Panc1 (cell line): Measurements from ENCODE around the gene RNF144A. TPM values are rescaled to one million over a fixed set of nuclear protein-coding genes. Genes with fewer than 3 reads are reported as not detected.

Experiments used
- ATAC-seq: fragments of 200-7000 bp; cut with Tn5 transposase; 2 replicates; pipeline ENCODE4 v1.9.1; 2020; ENCODE audit warnings: mild to moderate bottlenecking, moderate library complexity
- BruUV-seq: library from RNA; stranded (reverse); fragments of 400-500 nt; replicated peaks from 2 replicates; lab custom pipeline; 2021; lab: Mats Ljungman, UMichigan
- CTCF ChIA-PET: fragments of 300-600 bp; sonication (Branson Sonifier 250); formaldehyde crosslinking; loops from one replicate; lab custom pipeline; 2022; ENCODE audit warnings: antibody characterized with exemption; lab: Charles Lee
- POLR2A ChIA-PET: fragments of 300-600 bp; sonication (Branson Sonifier 250); formaldehyde crosslinking; loops from one replicate; lab custom pipeline; 2022; ENCODE audit warnings: antibody characterized with exemption; lab: Charles Lee
- DNase-seq: peaks from one replicate; pipeline ENCODE4 v3.0.0-alpha.2; 2010; ENCODE audit warnings: low read depth, low spot score
- H3K27ac ChIP-seq: 2 replicates; pipeline ENCODE4 v1.5.1; 2011; ENCODE audit warnings: mild to moderate bottlenecking, low read length, inconsistent platforms
- H3K27me3 ChIP-seq: fragments of 200-500 bp; sonication (Bioruptor generic); 2 replicates; pipeline ENCODE4 v1.6.0; 2014; ENCODE audit warnings: low read length, inconsistent platforms; ENCODE audit not compliant: control insufficient read depth, insufficient read depth
- H3K36me3 ChIP-seq: fragments of 200-500 bp; sonication (Bioruptor generic); 2 replicates; pipeline ENCODE4 v1.5.1; 2014; ENCODE audit warnings: inconsistent platforms, mild to moderate bottlenecking, low read length, moderate library complexity; ENCODE audit not compliant: control insufficient read depth, insufficient read depth
- H3K4me1 ChIP-seq: 2 replicates; pipeline ENCODE4 v1.5.1; 2011; ENCODE audit warnings: inconsistent platforms, mild to moderate bottlenecking, low read length, moderate library complexity; ENCODE audit not compliant: control insufficient read depth, insufficient read depth
- H3K4me3 ChIP-seq, 2 experiments: 2 replicates each; pipeline ENCODE4 v1.5.1; 2011 to 2012; ENCODE audit warnings: low read depth in 2 of 2, low read length in 2 of 2, mild to moderate bottlenecking in 2 of 2, inconsistent platforms in 1 of 2, moderate library complexity in 1 of 2
- H3K9me3 ChIP-seq: fragments of 200-500 bp; sonication (Bioruptor generic); 2 replicates; pipeline ENCODE4 v1.5.1; 2014; ENCODE audit warnings: low read depth, mild to moderate bottlenecking, inconsistent platforms, low read length, moderate library complexity; ENCODE audit not compliant: control insufficient read depth, insufficient read depth
- POLR2AphosphoS5 ChIP-seq: IDR thresholded peaks from 2 replicates; pipeline ENCODE4 v1.6.1; 2012; ENCODE audit warnings: mild to moderate bottlenecking, low read depth, low read length, moderate library complexity
- SIN3A ChIP-seq: IDR thresholded peaks from 2 replicates; pipeline ENCODE4 v1.6.1; 2012; ENCODE audit warnings: low read depth, mild to moderate bottlenecking, low read length, moderate library complexity, borderline replicate concordance; ENCODE audit not compliant: insufficient read depth
- TCF7L2 ChIP-seq: IDR thresholded peaks from 2 replicates; pipeline ENCODE4 v1.6.1; 2011; ENCODE audit warnings: mild to moderate bottlenecking, low read depth, low read length, inconsistent platforms
- in situ Hi-C: cut with HindIII; loops from 2 replicates; pipeline ENCODE4 v1.10.0; 2016; ENCODE audit warnings: low sequenced_read_pairs, low pct_unique_long_range_greater_than_20kb
- intact Hi-C: fragments of 100-400 bp; cut with micrococcal nuclease; formaldehyde crosslinking; loops from one replicate; pipeline ENCODE4 v1.10.0; 2022; ENCODE audit not compliant: unreplicated experiment
- total RNA-seq: library from RNA; stranded (reverse); gene quantifications from one replicate; pipeline ENCODE4 v1.2.1, GENCODE V29; 2021; ENCODE audit not compliant: unreplicated experiment
- TF ChIP-seq, protein P1 (sequence below), 2 experiments: IDR thresholded peaks; 2 replicates each; pipeline ENCODE4 v1.6.1; 2011 to 2012; ENCODE audit warnings: low read depth in 2 of 2, control low read depth in 1 of 2, low read length in 1 of 2, mild to moderate bottlenecking in 1 of 2, moderate library complexity in 1 of 2; ENCODE audit not compliant: insufficient read depth in 1 of 2
- TF ChIP-seq, protein P2 (sequence below): fragments of 450-650 bp; IDR thresholded peaks from 2 replicates; pipeline ENCODE4 v1.5.1; 2017; ENCODE audit warnings: mild to moderate bottlenecking

Gene RNF144A
- total RNA-seq, 1 experiment from 2014 or later: 5.4 TPM

DNA sequence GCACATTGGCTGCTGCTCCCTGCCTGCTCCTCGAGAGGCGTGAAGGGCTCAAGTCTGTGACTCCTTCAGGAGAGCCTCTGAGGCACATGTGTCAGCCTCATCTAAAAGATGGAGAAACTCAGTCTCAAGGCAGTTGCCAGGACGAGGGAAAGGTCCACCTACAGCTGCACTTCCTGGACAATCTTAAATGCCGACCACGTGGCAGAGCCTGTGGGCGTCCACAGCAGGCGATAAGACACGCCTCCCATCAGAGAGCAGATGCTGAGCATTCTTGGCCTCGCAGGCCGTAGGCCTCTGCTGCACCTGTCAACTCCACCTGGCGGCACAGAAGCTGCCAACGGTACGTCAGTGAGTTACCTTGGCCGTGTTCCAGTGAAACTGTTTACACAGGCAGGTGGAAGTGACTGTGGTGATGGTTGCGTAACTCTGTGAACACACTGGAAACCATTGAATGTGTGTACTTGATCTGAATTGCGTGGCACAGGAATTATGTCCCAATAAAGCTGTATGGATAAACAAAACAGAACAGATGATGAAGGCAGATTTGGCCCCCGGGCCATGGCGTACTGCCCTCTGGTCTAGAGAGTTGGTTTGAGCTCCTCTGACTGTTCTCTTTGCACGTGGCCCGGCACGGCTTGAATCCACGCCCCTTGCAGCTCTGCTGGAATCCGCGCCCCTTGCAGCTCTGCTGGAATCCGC, 114.5 kb downstream of the RNF144A start:
- ATAC-seq (no peak), DNase-seq (no peak)
- Histone ChIP-seq H3K27ac (no peak overlapping the region), H3K4me1 (no peaks in the 10 kb centered on the region), H3K36me3 (no peaks in the 10 kb centered on the region), H3K27me3 (no peaks in the 10 kb centered on the region), H3K4me3 (no peak overlapping the region), H3K9me3 (no peaks in the 10 kb centered on the region)
- BruUV-seq: no TSS peak
- POLR2A ChIA-PET: no interaction called here
- TF ChIP-seq, protein P1, sequence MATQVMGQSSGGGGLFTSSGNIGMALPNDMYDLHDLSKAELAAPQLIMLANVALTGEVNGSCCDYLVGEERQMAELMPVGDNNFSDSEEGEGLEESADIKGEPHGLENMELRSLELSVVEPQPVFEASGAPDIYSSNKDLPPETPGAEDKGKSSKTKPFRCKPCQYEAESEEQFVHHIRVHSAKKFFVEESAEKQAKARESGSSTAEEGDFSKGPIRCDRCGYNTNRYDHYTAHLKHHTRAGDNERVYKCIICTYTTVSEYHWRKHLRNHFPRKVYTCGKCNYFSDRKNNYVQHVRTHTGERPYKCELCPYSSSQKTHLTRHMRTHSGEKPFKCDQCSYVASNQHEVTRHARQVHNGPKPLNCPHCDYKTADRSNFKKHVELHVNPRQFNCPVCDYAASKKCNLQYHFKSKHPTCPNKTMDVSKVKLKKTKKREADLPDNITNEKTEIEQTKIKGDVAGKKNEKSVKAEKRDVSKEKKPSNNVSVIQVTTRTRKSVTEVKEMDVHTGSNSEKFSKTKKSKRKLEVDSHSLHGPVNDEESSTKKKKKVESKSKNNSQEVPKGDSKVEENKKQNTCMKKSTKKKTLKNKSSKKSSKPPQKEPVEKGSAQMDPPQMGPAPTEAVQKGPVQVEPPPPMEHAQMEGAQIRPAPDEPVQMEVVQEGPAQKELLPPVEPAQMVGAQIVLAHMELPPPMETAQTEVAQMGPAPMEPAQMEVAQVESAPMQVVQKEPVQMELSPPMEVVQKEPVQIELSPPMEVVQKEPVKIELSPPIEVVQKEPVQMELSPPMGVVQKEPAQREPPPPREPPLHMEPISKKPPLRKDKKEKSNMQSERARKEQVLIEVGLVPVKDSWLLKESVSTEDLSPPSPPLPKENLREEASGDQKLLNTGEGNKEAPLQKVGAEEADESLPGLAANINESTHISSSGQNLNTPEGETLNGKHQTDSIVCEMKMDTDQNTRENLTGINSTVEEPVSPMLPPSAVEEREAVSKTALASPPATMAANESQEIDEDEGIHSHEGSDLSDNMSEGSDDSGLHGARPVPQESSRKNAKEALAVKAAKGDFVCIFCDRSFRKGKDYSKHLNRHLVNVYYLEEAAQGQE (IDR thresholded peaks at IDR 0.05; ENCODE audit: insufficient read depth in 1 of 2, low read depth in 2 of 2, low read length in 1 of 2): no peak
- TF ChIP-seq TCF7L2: no peak
- TF ChIP-seq, protein P2, sequence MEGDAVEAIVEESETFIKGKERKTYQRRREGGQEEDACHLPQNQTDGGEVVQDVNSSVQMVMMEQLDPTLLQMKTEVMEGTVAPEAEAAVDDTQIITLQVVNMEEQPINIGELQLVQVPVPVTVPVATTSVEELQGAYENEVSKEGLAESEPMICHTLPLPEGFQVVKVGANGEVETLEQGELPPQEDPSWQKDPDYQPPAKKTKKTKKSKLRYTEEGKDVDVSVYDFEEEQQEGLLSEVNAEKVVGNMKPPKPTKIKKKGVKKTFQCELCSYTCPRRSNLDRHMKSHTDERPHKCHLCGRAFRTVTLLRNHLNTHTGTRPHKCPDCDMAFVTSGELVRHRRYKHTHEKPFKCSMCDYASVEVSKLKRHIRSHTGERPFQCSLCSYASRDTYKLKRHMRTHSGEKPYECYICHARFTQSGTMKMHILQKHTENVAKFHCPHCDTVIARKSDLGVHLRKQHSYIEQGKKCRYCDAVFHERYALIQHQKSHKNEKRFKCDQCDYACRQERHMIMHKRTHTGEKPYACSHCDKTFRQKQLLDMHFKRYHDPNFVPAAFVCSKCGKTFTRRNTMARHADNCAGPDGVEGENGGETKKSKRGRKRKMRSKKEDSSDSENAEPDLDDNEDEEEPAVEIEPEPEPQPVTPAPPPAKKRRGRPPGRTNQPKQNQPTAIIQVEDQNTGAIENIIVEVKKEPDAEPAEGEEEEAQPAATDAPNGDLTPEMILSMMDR: no peak
- no peak for TF ChIP-seq POLR2AphosphoS5
- TF ChIP-seq SIN3A: no peak
- in situ Hi-C loops: no loop called here
- CTCF ChIA-PET: interaction anchor here (0.7 to 0.9 kb wide), 2 partner anchors 12 to 134 kb away, joined by 3 to 4 read pairs; no protein-coding TSS in a partner anchor
- intact Hi-C loops: no loop called here

DNA sequence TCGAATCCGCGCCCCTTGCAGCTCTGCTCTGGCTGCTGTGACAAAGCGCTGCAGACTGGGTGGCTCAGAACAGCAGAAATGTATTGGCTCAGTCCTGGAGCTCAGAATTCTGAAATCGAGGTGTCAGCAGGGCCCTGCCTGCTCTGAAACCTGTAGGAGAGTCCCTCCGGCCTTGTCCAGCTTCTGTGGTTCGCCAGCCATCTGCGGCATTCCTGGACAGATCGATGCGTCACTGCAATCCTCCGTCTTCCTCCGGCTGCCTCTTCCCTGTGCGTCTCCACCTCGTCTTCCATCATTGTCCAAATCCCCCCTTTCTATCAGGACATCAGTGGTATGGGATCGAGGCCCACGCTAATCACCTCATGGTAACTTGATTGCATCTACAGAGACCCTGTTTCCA, 115.2 kb downstream of the RNF144A start:
- H3K4me1 ChIP-seq: no peaks in the 10 kb centered on the region
- H3K9me3 ChIP-seq: no peaks in the 10 kb centered on the region
- intact Hi-C loops (no loop called here), in situ Hi-C loops (no loop called here)
- TF ChIP-seq, protein P1 (IDR thresholded peaks at IDR 0.05; ENCODE audit: insufficient read depth in 1 of 2, low read depth in 2 of 2, low read length in 1 of 2): no peak
- no peak for TF ChIP-seq POLR2AphosphoS5
- no peak for TF ChIP-seq SIN3A
- TF ChIP-seq, protein P2: no peak
- TF ChIP-seq TCF7L2: no peak
- no peaks in the 10 kb centered on the region for H3K36me3 ChIP-seq
- ATAC-seq: no peak
- H3K27ac ChIP-seq: no peak overlapping the region
- ChIA-PET CTCF (no interaction called here), POLR2A (no interaction called here)
- no peak for DNase-seq
- no peak overlapping the region for H3K4me3 ChIP-seq
- no peaks in the 10 kb centered on the region for H3K27me3 ChIP-seq
- BruUV-seq: no TSS peak
